MG63 (cell line): ENCODE results near the gene FOXP1. TPM values are rescaled to one million over a fixed set of nuclear protein-coding genes. Genes with fewer than 3 reads are reported as not detected.

Source experiments
- DNase-seq: peaks from one replicate; pipeline ENCODE4 v3.0.0-alpha.2; 2020
- H3K27me3 ChIP-seq: fragments of 250-450 bp; sonication (Bioruptor Pico); 2 replicates; pipeline ENCODE4 v1.5.1; 2020; ENCODE audit warnings: mild to moderate bottlenecking, moderate library complexity
- H3K36me3 ChIP-seq: fragments of 250-450 bp; sonication (Bioruptor Pico); 2 replicates; pipeline ENCODE4 v1.5.1; 2020; ENCODE audit warnings: mild to moderate bottlenecking, moderate library complexity
- H3K4me3 ChIP-seq: fragments of 250-450 bp; sonication (Bioruptor Pico); 2 replicates; pipeline ENCODE4 v1.5.1; 2020; ENCODE audit warnings: mild to moderate bottlenecking, moderate library complexity
- H3K9me3 ChIP-seq: fragments of 250-450 bp; sonication (Bioruptor Pico); 2 replicates; pipeline ENCODE4 v1.5.1; 2020; ENCODE audit warnings: mild to moderate bottlenecking, moderate library complexity
- total RNA-seq: library from RNA; depleted of rRNA; stranded (reverse); fragments of >200 nt; shearing (Covaris generic); gene quantifications from 2 replicates; pipeline ENCODE4 v1.2.3, GENCODE V29; 2014; ENCODE audit warnings: low replicate concordance

Gene FOXP1
- total RNA-seq, 1 experiment from 2014 or later: 15.0 TPM

DNA sequence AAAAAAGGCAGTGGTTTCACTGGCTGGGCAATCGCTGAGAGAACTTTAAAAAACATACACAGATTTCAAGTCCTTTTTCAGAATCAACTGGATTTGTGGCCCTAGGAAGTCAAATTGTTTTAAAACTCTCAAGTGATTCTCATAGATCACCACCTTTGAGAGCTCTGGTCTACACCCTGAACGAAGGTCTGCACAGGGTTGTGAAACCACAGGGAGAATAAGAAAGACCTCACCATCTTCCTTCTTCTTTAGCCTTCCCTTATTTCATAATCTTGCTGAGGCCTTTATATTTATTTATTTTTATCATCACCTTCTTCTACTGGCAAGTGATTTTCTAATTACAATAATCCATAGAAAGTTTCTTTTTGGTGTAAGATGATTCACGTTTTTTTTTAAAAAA is 58.1 kb downstream of the FOXP1 start:
- no peak for DNase-seq
- Histone ChIP-seq H3K27me3 (no peaks in the 10 kb centered on the region), H3K9me3 (no peaks in the 10 kb centered on the region), H3K36me3 (no peaks in the 10 kb centered on the region), H3K4me3 (no peak overlapping the region)

DNA sequence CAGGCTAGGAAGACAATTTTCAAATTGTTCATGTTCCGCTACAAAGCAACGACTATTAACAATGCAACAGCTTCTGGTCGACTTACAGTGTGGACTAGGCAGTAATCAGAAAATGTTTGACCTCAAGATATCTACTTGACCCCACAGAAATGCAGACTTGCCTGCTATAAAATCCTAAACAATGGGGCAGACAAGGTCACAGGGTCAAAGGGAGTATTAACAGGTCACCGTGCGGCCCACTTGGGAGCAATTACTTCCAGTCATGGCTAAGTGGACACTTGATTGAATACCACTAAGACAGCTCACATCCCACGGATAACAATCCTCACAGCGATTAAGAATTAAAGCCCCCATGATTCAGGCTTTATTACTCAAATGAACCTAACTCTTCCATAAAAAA is 58.9 kb downstream of the FOXP1 start:
- Histone ChIP-seq H3K36me3 (no peaks in the 10 kb centered on the region), H3K27me3 (no peaks in the 10 kb centered on the region), H3K9me3 (no peaks in the 10 kb centered on the region), H3K4me3 (no peak overlapping the region)
- DNase-seq: no peak

DNA sequence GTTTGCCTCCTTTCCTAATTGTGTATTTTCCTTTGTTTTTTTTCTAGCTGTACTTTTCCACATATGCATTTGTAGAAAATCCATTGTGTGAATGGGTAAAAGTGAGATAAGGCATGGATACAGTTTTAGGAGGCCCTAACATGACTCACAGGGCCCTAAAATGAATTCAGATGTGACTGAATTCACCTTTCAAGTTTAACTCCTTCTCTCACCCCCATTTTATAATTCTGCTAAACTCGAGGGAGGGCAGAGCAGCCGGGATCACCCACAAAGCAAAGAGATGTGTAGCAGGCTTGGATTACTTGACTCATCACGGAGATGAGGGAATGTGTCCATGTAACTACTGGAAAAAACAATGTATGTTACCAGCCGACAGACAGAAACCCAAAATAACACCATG is 59.9 kb downstream of the FOXP1 start:
- Histone ChIP-seq H3K9me3 (no peaks in the 10 kb centered on the region), H3K36me3 (no peaks in the 10 kb centered on the region), H3K27me3 (no peaks in the 10 kb centered on the region), H3K4me3 (no peak overlapping the region)
- DNase-seq: no peak

DNA sequence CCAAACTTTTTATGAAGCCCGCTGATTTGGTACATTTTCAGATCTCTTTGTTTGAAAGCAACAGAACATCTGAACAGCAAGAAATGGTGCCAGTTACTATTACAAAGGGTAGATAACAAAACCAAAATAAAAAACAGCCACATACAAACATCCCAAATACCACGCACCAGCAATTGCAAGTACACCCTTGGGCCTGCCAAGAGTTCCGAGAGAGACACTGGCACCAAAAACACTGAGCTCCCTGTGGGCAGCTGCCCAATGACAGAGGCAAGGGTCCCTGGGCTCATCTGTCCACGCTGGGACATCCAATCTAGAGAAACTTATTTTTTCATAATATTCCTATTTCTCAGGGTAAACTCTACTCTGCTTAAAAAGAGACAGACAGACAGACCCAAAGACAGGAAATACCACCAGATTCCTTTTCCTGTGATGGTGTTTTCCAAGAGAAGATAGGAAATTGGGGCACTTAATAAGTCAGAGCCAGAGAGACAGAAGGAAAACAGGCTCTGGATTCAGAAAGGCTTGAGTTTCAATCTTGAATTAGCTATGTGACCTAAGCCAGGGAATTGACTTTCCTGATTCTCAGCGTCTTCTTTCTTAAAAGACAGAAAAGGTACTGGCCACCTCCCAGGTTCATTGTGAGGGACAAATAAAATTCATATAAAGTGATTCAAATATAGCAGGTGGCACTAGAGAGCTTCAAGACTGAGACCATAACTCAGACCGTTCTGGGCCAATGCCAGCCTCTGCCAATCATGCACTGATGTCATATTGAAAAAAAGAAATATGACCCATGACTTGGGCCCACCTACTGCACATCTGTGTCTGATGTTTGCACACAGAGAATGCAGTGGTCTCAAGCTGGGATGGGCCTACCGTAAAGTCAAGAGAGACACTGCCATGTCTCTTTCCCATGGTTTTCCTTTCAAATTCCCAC is 61.3 kb downstream of the FOXP1 start:
- Histone ChIP-seq H3K9me3 (no peaks in the 10 kb centered on the region), H3K27me3 (no peaks in the 10 kb centered on the region), H3K4me3 (no peak overlapping the region), H3K36me3 (no peaks in the 10 kb centered on the region)
- DNase-seq: no peak

DNA sequence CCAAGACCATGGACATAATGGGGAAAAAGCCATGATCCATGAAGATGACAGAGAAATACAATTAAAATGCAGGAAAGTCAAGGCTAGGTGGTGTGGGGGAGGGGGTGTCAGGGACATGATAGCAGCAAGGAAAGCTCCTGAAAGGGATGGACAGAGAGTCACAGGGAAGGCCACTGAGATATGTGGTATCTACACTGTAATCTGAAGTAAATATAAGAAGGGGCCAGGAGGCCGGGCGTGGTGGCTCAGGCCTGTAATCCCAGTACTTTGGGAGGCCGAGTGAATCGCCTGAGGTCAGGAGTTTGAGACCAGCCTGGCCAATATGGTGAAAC is 62.5 kb downstream of the FOXP1 start:
- H3K36me3 ChIP-seq: no peaks in the 10 kb centered on the region
- no peak overlapping the region for H3K4me3 ChIP-seq
- no peaks in the 10 kb centered on the region for H3K27me3 ChIP-seq
- no peak for DNase-seq
- H3K9me3 ChIP-seq: no peaks in the 10 kb centered on the region

DNA sequence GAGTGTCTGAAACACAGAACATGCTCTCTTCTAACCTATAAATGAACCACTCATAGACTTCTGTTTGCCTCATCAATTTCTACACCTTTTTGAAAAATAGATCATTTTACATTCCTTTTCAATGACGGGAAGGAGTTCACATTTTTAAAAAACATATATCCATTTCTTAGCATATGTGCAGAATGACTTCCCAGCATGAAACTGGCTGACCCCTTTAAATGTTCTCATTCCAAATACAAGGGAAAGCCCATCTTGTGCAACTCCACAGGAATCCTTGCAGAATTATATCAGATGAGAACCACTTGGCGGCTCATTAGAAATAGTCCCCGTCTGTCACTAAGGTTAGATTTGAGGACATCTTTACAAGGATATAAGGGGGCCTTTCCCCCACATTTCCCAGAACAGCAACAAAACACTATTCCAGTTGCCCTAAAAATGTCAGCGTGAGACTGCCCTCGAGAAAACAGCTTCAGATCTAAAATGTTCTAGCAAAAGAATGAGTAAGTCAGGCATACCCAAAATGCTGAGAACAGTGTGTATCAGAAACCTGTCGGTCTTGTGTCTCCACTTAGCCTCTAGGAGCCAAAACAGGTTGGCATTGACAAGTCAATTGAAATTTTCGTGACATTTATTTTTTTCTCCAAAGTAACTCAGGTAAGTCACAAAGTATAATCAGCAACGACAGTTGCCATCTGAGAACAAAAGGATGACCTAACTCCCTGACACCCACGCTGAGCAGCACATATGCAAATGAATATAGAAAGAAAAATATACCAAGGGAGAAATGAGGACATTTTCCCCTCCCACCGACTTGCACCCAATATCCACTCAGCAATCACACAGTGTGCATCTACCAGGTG is 63.1 kb downstream of the FOXP1 start:
- no peak for DNase-seq
- H3K9me3 ChIP-seq: no peaks in the 10 kb centered on the region

DNA sequence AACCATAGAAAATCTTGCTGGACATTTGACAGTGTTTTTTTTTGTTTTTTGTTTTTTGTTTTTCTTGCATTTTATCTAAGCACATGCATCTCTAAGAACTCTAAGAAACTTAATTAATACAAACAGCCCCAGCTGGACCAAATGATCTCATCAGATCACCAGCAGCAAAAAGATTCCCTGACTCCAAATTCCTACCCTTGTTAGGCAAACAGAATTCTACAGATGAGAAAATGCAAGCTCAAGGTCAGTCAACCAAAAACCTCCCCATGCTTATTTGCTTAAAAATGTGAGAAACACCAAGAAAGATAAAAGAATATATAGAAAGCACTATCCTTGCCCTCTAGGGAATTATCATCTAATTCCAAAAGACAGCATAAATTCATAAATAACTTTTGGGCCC is 65.4 kb downstream of the FOXP1 start:
- Histone ChIP-seq H3K36me3 (no peaks in the 10 kb centered on the region), H3K27me3 (no peaks in the 10 kb centered on the region), H3K9me3 (no peaks in the 10 kb centered on the region), H3K4me3 (no peak overlapping the region)
- DNase-seq: no peak

More for the DNA sequence above, 63.1 kb downstream of the FOXP1 start:
- Histone ChIP-seq H3K36me3 (no peaks in the 10 kb centered on the region), H3K27me3 (no peaks in the 10 kb centered on the region), H3K4me3 (no peak overlapping the region)

DNA sequence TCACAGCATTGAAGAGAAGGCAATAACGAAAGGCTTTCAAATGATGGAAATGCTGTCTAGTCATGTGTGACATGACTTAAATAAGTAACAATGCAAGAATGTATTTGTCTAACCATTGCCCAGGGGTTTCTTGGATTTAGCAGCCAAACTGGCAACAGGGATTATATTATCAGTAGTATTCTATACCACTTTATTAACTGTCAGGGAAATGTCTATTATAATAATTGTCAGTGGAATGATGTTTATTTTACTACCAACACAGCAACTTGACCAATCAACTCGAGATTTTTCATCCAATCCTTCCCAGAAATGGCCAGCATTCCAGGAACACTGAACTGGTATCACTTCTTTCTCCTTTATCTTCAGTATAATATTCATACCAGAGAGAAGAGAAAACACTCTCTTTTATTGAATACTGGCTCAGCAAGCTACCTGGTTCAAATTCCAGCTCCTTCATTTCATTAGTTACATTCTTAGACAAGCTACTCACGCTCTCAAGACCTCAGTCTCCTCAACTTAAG is 66.2 kb downstream of the FOXP1 start:
- no peak for DNase-seq
- Histone ChIP-seq H3K27me3 (no peaks in the 10 kb centered on the region), H3K9me3 (no peaks in the 10 kb centered on the region), H3K4me3 (no peak overlapping the region), H3K36me3 (no peaks in the 10 kb centered on the region)

DNA sequence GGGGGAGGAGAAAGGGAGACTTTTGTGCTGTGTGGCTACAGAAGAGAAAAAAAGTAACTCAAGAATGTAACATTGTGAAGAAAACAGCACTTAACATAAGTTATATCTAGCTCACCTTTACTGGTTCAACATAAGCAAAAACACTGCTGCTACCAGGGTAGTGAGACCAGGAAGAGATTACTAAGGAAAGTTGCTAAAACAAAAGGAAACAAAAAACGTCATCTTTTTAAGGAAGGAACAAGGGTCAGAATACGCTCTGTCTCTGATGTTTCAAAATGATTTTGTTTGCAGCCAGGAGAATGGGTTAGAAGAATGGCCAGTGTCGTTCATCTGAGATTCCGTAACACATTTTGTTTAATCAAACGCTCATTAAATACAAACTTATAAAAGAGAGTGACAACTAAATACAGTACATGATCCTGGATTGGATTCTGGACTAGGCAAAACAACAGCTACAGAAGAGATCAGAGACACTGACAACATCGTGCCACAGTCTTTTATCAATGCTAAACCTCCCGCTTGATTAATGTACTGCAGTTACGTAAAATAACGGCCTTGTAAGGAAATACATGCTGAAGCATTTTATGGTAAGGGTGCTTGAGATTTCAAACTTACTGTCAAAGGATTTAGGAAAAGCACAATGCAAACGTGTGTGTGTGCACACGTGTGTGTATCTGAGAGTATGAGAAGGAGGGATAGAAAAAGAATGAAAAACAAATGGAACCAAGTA is 67.7 kb downstream of the FOXP1 start:
- DNase-seq: no peak
- H3K27me3 ChIP-seq: no peaks in the 10 kb centered on the region
- no peaks in the 10 kb centered on the region for H3K36me3 ChIP-seq
- no peak overlapping the region for H3K4me3 ChIP-seq
- no peaks in the 10 kb centered on the region for H3K9me3 ChIP-seq

DNA sequence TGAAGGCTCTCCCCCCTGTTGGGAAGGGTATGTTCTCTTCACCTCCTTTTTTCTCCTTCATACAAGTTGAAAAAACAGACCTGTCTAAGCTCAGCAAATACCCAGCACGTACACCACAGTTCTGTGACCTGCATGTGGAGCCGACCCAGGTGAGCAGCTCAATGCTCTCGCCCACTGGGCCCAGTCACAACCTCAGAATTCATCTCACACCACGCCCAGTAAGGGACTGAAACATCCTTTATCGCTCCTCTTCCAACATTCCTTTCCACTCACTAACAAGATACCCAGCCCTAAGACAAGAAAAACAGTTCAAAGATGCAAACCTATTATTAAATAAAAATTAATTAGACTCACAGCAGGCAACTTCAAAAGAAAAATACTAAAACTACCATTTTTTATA is 68.9 kb downstream of the FOXP1 start:
- Histone ChIP-seq H3K27me3 (no peaks in the 10 kb centered on the region), H3K9me3 (no peaks in the 10 kb centered on the region), H3K36me3 (no peaks in the 10 kb centered on the region), H3K4me3 (no peak overlapping the region)
- DNase-seq: no peak

DNA sequence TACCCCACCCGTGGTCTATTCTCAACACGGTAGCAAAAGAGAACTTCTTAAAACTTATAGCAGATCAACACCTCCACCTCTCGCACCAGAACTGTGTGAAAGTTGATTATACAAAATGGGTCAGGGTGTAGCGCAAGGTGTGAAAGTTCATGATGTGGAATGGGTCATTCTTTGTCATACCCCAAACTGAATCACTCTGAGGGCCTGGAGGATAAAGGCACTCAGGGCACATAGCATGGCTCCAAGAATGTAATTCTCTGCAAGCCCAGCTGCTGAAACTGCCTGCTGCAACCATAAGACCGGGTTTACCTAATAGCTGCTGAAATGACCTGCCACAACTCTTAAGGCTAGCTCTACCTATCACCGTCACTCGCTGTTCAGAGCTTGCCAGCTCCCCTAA is 70.0 kb downstream of the FOXP1 start:
- DNase-seq: no peak
- H3K4me3 ChIP-seq: no peak overlapping the region
- no peaks in the 10 kb centered on the region for H3K36me3 ChIP-seq
- H3K9me3 ChIP-seq: no peaks in the 10 kb centered on the region
- no peaks in the 10 kb centered on the region for H3K27me3 ChIP-seq

DNA sequence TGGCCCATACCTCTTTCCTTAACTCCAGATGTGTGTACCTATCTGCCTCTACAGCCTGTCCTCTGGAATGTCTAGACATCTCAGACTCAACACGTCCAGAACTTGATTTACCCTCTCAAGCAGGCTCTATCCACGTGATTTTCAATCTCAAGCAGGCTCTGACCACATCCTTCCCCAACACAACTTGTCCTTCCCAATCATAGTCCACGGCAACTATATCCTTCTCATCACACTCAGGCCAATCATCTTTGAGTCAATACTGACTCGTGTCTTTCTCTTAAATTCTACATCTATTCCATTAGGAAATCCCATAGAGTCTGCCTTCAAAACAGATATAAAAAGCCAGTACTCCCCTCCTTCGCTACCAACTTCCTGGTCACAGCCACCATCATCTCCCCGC is 70.4 kb downstream of the FOXP1 start:
- H3K4me3 ChIP-seq: no peak overlapping the region
- H3K9me3 ChIP-seq: no peaks in the 10 kb centered on the region
- H3K27me3 ChIP-seq: no peaks in the 10 kb centered on the region
- DNase-seq: no peak
- H3K36me3 ChIP-seq: no peaks in the 10 kb centered on the region

DNA sequence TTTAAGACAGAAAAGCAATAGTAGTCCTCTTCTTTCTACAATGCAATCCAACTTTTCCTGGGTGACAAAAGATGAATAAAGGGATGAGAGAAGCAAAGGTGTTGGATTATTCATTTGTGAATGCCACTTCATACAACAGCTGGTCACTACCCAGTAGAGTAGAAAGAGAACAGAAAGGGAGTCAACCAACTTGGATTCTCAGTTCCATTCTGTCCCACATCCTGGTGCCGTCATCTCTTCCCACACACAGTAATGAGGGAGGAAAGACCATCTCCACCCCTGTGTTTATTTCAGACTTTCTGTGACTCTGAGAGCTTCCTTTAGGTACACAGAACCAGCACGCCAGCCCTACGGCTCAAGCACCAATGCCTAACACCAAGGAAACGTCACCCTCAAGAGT is 71.0 kb downstream of the FOXP1 start:
- no peak for DNase-seq
- Histone ChIP-seq H3K36me3 (no peaks in the 10 kb centered on the region), H3K9me3 (no peaks in the 10 kb centered on the region), H3K4me3 (no peak overlapping the region), H3K27me3 (no peaks in the 10 kb centered on the region)

DNA sequence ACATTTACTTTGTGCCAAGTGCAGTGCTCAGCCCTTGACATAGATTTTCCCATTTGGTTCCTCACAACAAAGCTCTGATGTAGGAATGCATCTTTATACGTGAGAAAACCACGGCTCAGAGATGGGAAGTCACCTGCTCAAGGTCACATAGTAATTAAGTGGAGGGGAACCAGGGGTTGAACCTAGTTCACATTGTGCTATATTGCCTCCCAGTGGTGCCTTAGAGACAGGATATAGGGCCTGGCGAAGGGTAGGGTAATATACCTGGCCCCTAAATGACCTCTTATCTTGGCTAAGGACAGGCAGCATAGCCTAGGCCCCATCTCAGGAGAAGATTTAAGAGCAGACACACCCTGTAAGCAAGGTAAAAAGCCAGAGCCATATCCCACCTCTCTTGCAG is 71.5 kb downstream of the FOXP1 start:
- H3K27me3 ChIP-seq: no peaks in the 10 kb centered on the region
- no peak overlapping the region for H3K4me3 ChIP-seq
- H3K9me3 ChIP-seq: no peaks in the 10 kb centered on the region
- H3K36me3 ChIP-seq: no peaks in the 10 kb centered on the region
- DNase-seq: no peak

DNA sequence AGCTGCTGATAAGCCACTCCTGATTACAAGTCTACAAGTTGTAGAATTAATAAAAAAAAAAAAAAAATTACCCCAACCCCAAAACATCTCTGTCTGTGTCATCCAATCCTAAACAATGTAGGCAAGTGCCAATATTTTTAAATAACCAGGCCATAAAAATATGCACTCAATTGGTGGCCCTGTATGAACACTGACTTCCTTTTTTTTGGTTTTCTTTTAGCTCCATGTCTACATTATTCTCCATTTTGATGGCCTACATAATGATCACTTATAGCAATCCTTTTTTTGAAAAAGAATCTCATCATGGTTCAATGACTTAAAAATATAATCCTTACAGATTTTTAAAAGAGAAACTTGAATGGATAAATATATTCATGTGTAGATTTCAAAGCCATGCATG is 72.1 kb downstream of the FOXP1 start:
- no peaks in the 10 kb centered on the region for H3K36me3 ChIP-seq
- no peaks in the 10 kb centered on the region for H3K27me3 ChIP-seq
- no peak overlapping the region for H3K4me3 ChIP-seq
- H3K9me3 ChIP-seq: no peaks in the 10 kb centered on the region
- no peak for DNase-seq

DNA sequence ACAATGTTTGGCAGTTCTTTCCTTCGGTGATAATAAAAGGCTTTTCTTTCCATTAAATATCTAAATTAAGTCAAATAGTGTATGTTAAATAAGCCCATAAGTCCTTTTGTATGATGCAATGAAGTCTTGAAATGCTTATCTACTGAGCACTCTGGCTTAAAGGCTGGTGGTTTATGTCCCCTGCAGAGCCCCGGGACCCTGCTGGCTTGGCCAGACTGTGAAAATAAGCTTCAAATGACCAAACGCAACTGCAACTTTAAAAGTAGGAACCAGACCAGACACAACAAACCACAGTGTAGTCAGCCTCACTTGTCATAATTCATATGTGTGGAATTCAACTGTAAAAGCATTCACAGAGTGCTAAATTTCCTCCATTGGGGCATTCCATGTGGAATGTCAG is 72.5 kb downstream of the FOXP1 start:
- DNase-seq: peak; percentile 83
- Histone ChIP-seq H3K36me3 (no peaks in the 10 kb centered on the region), H3K9me3 (no peaks in the 10 kb centered on the region), H3K27me3 (no peaks in the 10 kb centered on the region), H3K4me3 (no peak overlapping the region)

DNA sequence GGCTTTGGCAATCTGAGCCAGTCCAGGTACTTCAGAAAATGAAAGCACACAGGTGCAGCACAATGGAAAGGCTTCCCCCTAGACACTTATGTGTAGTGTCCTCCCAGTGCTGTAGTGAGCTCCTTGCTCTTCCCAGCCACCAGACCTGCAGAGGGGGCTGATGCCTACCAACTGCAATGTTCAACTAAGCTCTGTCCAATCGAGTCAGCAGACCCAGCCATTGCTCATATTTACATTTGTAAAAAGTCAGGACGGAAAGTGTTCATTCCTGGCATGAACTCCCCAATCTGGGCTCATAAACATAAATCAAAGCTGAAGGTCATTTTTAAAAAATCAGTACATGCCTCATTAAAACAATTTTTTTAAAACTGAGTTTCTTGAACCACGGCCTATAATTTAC is 73.0 kb downstream of the FOXP1 start:
- Histone ChIP-seq H3K27me3 (no peaks in the 10 kb centered on the region), H3K9me3 (no peaks in the 10 kb centered on the region), H3K4me3 (no peak overlapping the region), H3K36me3 (no peaks in the 10 kb centered on the region)
- peak; percentile 58 for DNase-seq
